ENCODE data around the gene PFKFB3. TPM values are rescaled to one million over a fixed set of nuclear protein-coding genes. Genes with fewer than 3 reads are reported as not detected.

The PFKFB3 gene
- total RNA-seq, 2 donors from 2014 or later, result 31.2 to 34.5 TPM

- no peaks in the 10 kb centered on the region for H3K4me1 Mint-ChIP-seq
- WGBS, 2 experiments (ENCODE audit: insufficient coverage in 1 of 2, insufficient read length in 1 of 2), result 91 to 96% methylated on average over 12 to 23 of the region's 23 CpGs
- no peak overlapping the region for H3K9ac ChIP-seq (ENCODE audit: extremely low read depth, low read length, poor library complexity, severe bottlenecking)
- H3K27ac ChIP-seq (ENCODE audit: low read depth, low read length), result no peak overlapping the region
- H3K27me3 Mint-ChIP-seq (ENCODE audit: insufficient read depth), result no peaks in the 10 kb centered on the region
- H3K4me3 Mint-ChIP-seq, result no peak overlapping the region
- H3K9me3 Mint-ChIP-seq, result no peaks in the 10 kb centered on the region
- DNase-seq, result no peak
- H3K4me1 ChIP-seq (ENCODE audit: control insufficient read depth, insufficient read depth, low read length), result no peaks in the 10 kb centered on the region
- no peaks in the 10 kb centered on the region for H3K27me3 ChIP-seq (ENCODE audit: control insufficient read depth, insufficient read depth, low read length, poor library complexity, severe bottlenecking)
- no peak for TF ChIP-seq CTCF (conservative IDR thresholded peaks at IDR 0.05)
- H3K36me3 ChIP-seq (ENCODE audit: control insufficient read depth, insufficient read depth, low read length), result peaks cover 74% of the 10 kb centered on the region
- no peak overlapping the region for H3K4me3 ChIP-seq (ENCODE audit: low read length)
- H3K27ac Mint-ChIP-seq, result no peak overlapping the region
- H3K36me3 Mint-ChIP-seq (ENCODE audit: low read depth), result peaks cover 71% of the 10 kb centered on the region
- no peaks in the 10 kb centered on the region for H3K9me3 ChIP-seq (ENCODE audit: control insufficient read depth, low read length)
Measured at GRCh38 chr10:6226216-6226615, 23.5 kb downstream of the PFKFB3 start.

GRCh38 chr10:6227346-6227745 lies 24.6 kb downstream of the PFKFB3 start:
- no peaks in the 10 kb centered on the region for H3K4me1 Mint-ChIP-seq
- Histone ChIP-seq H3K36me3 (ENCODE audit: control insufficient read depth, insufficient read depth, low read length) (peaks cover 66% of the 10 kb centered on the region), H3K9ac (ENCODE audit: extremely low read depth, low read length, poor library complexity, severe bottlenecking) (no peak overlapping the region), H3K4me1 (ENCODE audit: control insufficient read depth, insufficient read depth, low read length) (no peaks in the 10 kb centered on the region), H3K27ac (ENCODE audit: low read depth, low read length) (no peak overlapping the region), H3K27me3 (ENCODE audit: control insufficient read depth, insufficient read depth, low read length, poor library complexity, severe bottlenecking) (no peaks in the 10 kb centered on the region), H3K4me3 (ENCODE audit: low read length) (no peak overlapping the region), H3K9me3 (ENCODE audit: control insufficient read depth, low read length) (no peaks in the 10 kb centered on the region)
- DNase-seq, result no peak
- H3K27ac Mint-ChIP-seq, result no peak overlapping the region
- peaks cover 65% of the 10 kb centered on the region for H3K36me3 Mint-ChIP-seq (ENCODE audit: low read depth)
- H3K9me3 Mint-ChIP-seq, result no peaks in the 10 kb centered on the region
- 95 to 98% methylated on average over 9 of the region's 9 CpGs for WGBS, 2 experiments (ENCODE audit: insufficient coverage in 1 of 2, insufficient read length in 1 of 2)
- no peak overlapping the region for H3K4me3 Mint-ChIP-seq
- H3K27me3 Mint-ChIP-seq (ENCODE audit: insufficient read depth), result no peaks in the 10 kb centered on the region
- TF ChIP-seq CTCF (conservative IDR thresholded peaks at IDR 0.05), result no peak

- 95 to 97% methylated on average over 20 of the region's 20 CpGs for WGBS, 2 experiments (ENCODE audit: insufficient coverage in 1 of 2, insufficient read length in 1 of 2)
- Histone ChIP-seq H3K36me3 (ENCODE audit: control insufficient read depth, insufficient read depth, low read length) (peaks cover 67% of the 10 kb centered on the region), H3K9me3 (ENCODE audit: control insufficient read depth, low read length) (no peaks in the 10 kb centered on the region), H3K4me3 (ENCODE audit: low read length) (no peak overlapping the region), H3K4me1 (ENCODE audit: control insufficient read depth, insufficient read depth, low read length) (no peaks in the 10 kb centered on the region), H3K27me3 (ENCODE audit: control insufficient read depth, insufficient read depth, low read length, poor library complexity, severe bottlenecking) (no peaks in the 10 kb centered on the region), H3K27ac (ENCODE audit: low read depth, low read length) (no peak overlapping the region), H3K9ac (ENCODE audit: extremely low read depth, low read length, poor library complexity, severe bottlenecking) (no peak overlapping the region)
- Mint-ChIP-seq H3K27ac (no peak overlapping the region), H3K9me3 (no peaks in the 10 kb centered on the region), H3K4me1 (no peaks in the 10 kb centered on the region), H3K36me3 (ENCODE audit: low read depth) (peaks cover 67% of the 10 kb centered on the region), H3K4me3 (no peak overlapping the region), H3K27me3 (ENCODE audit: insufficient read depth) (no peaks in the 10 kb centered on the region)
- DNase-seq, result no peak
- TF ChIP-seq CTCF (conservative IDR thresholded peaks at IDR 0.05), result no peak
Measured at GRCh38 chr10:6228010-6228511, 25.3 kb downstream of the PFKFB3 start.
